T-helper 22 cell (primary cell): ENCODE results near the gene AGMO.
"Not testable (repeated sequence)": the region's sequence is repeated elsewhere in the genome, so short reads cannot be mapped to it uniquely, and the experiment has no call there.

Experiments used
- DNase-seq: peaks from one replicate; pipeline ENCODE4 v3.0.0-alpha.2; 2020; ENCODE audit warnings: low read depth

Gene AGMO

GRCh38 chr7:15314922-15315321, 246.9 kb downstream of the AGMO start:
- no peak for DNase-seq

DNA sequence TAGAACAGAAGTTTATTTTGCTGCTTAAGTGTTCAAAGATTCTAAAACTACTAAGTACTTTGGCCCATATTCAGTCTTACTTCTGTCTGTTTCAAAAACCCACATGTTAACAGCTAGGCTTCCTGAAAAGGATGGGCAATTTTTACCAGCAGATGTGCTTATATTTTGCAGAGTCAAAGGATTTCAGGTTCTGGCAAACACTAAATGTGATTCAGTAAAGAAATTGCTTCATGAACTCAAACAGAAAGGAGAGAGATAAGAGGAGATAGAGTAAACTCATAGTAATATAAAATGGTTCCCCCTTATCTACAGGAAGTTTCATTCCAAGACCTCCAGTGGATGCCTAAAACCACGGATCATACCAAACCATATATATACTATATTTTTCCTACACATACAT, 248.5 kb downstream of the AGMO start:
- DNase-seq, result no peak

GRCh38 chr7:15309872-15310271, 251.9 kb downstream of the AGMO start:
- DNase-seq, result no peak

- DNase-seq, result no peak
Observed at GRCh38 chr7:15308821-15309220, 253.0 kb downstream of the AGMO start.

DNA sequence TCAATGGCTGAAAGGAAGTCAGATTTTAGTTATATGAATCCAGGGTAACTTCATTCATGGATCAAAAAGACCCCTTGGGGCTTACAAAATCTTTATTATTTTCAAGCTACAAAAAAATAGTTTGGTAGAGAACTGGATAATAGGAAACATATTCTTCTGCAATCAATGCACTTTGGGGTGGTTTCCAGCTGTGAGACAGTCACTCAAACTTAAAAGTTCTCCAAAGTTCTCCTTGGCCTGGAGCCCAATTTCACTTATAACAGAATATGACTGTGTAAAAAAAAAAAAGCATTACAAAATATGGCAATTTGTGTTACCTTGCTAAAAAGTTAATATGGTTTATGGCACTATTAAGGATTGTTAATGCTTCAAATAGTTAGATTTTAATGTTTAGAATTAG, 255.5 kb downstream of the AGMO start:
- no peak for DNase-seq

DNA sequence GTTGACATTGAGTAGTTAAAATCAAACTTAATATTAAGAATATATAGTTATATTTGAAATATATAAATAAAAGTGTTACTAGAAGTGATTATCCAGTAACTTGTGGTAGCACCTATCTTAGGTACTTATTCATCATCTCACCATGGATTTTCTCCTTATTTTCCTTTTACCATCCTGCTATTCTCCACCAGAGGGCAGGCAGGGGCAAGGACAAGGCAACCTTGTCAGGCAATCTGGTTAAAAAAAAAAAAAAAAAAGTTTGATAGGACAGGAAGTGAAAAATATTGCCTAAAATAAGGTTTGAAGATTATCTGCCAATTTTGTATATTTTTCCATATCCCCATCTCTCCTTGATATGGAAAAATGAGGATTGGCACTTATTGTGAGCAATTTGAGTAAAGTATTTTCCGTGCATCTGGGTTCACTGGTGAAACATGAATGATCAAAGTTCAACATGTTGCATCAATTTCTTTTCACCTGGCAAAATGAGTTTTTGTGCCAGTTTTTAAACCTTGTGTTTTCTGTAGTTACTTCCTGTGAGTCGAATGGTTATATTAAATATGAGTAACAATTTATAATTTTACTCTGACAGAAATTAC, 256.7 kb downstream of the AGMO start:
- DNase-seq, result no peak

DNA sequence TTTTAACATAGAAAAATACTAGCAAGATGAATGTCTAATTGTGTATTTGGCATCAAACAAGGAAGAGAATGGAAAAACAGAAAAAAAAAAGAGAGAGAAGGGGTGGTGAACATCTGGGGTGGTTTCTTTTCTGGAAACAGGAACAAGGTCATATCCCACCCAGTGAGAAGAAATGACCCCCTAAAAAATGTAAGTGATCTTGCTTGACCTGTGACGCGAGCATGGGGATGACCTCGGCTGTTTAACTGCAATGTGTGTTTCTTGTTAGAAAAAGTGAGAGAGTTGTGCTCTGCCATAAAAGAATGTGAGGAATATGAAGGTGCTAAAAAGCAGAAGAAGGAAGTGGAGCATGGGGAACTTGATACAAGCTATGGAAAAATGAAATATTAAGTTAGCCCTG, 258.5 kb downstream of the AGMO start:
- DNase-seq, result no peak

GRCh38 chr7:15300986-15301385, 260.8 kb downstream of the AGMO start:
- DNase-seq, result not testable (repeated sequence)

GRCh38 chr7:15292138-15292537, 269.7 kb downstream of the AGMO start:
- DNase-seq, result no peak

- DNase-seq, result no peak
Observed at GRCh38 chr7:15291699-15292098, 270.1 kb downstream of the AGMO start.

GRCh38 chr7:15288741-15289140, 273.1 kb downstream of the AGMO start:
- DNase-seq, result no peak

DNA sequence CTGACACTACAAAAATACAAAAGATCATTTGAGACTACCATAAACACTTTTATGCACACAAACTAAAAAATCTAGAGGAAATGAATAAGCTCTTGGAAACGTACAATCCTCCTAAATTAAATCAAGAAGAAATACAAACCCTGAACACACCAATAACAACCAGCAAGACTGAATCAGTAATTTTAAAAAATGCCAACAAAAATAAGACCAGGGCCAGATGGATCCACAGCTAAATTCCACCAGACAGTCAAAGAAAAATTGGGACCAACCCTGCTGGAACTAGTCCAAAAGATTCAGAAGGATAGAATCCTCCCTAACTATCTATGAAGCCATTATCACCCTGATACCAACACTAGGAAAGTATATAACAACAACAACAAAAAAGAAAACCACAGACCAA, 277.4 kb downstream of the AGMO start:
- DNase-seq, result no peak

DNA sequence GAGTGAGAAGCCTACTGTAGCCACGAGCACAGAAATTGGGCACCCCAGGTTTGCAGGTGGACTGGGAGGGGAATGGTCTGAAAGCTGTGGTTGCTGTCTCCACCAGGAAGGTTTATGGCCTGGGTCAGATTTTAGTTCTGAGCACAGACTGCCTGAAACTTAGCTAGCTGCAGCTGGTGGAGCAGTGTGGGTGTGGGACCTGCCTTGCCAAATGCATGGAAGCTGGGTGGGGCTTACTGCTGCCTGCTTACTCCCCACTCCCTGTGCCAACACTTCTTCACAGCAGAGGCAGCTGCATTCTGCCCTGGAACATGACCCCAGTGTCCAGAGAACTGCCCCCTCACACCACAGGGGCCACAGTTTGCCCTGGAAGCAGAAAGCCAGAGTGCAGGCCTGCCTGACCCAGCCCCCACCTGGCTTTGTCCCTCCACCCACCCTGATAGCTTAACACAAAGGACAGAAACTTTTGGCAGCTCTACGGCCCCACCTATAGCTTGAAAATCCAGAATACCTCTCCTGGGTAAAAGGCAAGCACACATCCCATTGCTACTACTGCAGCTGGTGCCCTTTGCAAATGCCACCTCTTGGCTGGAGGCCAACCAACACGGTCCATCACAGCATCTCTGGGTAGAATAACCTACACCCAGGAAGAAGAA, 281.6 kb downstream of the AGMO start:
- no peak for DNase-seq

DNA sequence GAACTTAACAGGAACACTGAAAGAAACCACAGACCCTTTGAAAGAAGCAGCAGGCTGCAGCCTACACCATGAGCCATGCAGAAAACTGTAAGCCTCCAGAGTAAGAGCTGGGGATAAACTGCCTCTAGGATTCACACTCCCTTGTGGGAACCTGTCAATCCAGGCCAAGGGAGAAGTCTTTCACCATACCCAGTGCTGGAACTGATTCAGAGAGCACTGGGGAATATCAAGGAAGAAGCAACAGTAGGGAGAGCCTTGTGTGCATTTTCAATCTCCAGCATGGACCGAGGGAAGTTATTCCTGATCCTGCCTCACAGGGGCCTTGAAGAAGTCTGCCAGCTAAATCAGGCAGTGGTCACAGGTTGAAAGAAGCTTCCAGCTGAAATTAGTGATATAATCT, 282.2 kb downstream of the AGMO start:
- no peak for DNase-seq

DNA sequence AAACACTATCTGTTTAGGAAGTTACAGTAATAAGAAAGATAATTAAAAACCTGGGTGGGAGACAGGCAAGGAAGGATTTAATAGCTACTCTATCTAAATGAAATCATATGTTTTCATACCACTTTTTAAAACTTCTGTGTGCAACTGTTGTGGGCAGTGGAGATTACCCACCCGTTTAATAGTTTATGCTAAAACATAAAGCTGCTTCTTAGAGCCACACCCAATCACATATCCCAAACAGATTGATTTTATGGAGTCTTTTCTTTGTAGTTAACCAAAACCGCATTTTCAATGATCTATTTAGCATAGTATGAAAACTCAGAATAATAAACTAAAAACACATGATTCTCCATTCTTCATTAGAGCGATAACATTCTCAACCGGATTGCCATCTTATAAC, 304.1 kb downstream of the AGMO start:
- DNase-seq, result no peak

DNA sequence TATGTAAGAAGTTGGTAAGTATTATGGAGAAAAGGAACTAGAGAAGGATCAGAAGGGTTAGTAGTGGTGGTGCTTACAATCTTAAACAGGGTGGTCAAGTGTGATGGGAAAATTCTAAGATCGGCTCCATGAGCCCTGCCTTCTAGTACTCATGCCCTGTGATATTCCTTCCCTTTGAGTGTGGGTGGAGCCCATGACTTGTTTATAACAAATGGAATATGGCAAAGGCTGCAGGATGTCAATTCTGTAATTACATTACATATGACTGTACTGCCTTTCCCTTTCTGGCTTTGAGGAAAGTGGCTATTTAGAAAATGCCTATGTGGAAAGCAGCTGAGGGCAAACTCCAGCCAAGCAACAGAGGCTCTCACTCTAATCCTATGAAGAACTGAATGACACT, 309.6 kb downstream of the AGMO start:
- no peak for DNase-seq

- no peak for DNase-seq
Observed at GRCh38 chr7:15248514-15248913, 313.3 kb downstream of the AGMO start.

- no peak for DNase-seq
Observed at GRCh38 chr7:15245831-15246230, 316.0 kb downstream of the AGMO start.

DNA sequence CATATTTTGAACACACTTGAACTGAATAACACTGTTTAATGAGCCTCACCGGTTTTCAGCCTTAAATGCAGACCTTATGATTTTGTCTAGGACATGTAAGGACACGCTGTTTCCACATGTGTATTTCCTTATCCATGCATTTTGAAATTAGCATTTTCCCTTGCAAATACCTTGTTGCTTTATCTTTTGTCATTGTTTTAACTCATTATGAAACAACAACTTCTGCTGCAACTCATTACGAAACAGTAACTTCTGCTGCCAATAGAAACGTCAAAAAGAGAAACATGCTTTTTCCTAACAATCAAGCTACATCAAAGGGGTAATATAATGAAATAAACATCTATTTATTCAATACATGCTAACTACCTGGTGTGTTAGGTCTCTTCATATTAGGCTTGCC, 322.0 kb downstream of the AGMO start:
- no peak for DNase-seq

DNA sequence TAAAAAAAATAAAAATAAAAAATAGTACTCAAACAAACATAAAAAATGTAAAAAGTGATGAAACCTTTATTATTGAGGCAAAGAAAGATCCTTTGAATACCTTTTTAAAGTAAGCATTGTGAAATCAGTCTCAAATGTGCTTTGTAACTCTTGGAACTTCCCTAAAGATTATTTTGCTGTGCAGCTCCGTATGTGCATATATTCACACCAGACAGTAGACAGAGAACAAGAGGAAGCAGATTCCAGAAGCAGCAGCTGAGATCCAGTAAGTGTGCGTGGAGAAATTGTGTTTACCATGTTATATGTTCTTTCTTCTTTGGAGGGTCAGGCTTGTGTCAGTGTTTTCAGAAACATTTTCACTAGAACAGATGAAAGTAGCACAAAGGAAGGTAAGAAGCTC, 324.9 kb downstream of the AGMO start:
- DNase-seq, result no peak

GRCh38 chr7:15234431-15234830, 327.4 kb downstream of the AGMO start:
- DNase-seq, result no peak

DNA sequence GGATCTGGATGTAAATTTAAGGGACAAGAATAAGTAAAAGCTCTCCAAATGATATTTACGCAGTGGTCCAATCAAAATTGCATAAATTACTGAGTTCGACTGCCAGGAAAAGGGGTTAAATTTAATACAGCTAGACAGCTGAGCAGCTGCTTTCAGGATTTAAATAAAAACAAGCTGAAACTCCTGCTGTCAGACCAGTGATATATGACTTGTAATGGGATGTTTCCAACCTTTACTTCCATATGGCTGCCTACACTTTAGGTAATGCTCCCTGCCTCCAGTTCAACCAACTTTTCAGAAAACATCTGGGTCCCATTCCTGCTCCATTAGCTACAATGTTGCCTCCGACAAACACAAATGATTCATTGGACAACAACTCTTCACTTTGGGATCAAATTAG, 333.0 kb downstream of the AGMO start:
- DNase-seq, result no peak

DNA sequence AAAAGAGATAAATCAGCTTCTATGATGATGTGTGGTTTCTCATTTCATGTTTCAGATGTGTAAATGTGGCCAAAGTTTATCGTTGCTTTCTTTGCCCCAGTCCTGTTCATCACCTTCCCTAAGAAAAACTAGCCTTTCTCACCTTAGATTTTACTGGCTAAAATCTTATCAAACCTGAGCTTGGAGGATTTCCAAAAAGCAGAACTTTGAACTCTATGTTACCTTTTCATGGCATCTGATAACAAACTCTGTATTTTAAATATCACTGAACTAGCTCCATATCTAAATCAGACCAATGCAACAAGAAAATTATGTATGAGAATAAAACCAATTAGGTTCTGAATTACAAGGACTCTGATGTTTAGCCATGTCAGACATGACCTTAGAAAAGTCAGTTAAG, 335.8 kb downstream of the AGMO start:
- no peak for DNase-seq

DNA sequence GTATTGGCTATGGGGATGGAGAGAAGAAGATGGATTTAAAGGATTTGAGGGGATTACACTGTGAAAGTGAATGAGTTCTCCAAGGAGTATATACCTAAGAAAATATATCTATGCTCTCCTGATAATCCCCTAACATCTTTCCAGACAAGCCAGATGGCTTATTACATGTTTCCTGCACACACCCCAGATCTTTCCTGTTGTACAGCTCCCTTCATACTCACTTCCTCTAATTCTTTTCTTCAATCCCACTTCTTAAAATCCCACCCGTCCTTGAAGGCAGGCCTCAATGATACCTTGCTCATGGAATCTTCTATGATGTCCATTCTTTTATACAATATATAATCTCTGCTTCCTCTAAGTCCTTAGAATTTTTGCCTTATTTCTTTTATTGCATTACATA, 342.1 kb downstream of the AGMO start:
- no peak for DNase-seq
